Measurements from ENCODE around the gene CIDEA.

The CIDEA gene

GRCh38 chr18:12282442-12283039, 28.4 kb downstream of the CIDEA start:
- TF ChIP-seq, protein P1, sequence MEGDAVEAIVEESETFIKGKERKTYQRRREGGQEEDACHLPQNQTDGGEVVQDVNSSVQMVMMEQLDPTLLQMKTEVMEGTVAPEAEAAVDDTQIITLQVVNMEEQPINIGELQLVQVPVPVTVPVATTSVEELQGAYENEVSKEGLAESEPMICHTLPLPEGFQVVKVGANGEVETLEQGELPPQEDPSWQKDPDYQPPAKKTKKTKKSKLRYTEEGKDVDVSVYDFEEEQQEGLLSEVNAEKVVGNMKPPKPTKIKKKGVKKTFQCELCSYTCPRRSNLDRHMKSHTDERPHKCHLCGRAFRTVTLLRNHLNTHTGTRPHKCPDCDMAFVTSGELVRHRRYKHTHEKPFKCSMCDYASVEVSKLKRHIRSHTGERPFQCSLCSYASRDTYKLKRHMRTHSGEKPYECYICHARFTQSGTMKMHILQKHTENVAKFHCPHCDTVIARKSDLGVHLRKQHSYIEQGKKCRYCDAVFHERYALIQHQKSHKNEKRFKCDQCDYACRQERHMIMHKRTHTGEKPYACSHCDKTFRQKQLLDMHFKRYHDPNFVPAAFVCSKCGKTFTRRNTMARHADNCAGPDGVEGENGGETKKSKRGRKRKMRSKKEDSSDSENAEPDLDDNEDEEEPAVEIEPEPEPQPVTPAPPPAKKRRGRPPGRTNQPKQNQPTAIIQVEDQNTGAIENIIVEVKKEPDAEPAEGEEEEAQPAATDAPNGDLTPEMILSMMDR (conservative IDR thresholded peaks at IDR 0.05; ENCODE audit: low read depth): no peak
- peak; percentile 69 for DNase-seq (ENCODE audit: low spot score)
- peak overlapping the region; percentile 69 for H3K27ac ChIP-seq
- CTCF ChIA-PET: interaction anchor here (0.7 to 1.6 kb wide), 3 partner anchors 10 to 15 kb away, joined by 3 to 12 read pairs (median 3); no protein-coding TSS in a partner anchor
- POLR2A ChIA-PET (ENCODE audit: low non-redundant PET): no interaction called here

GRCh38 chr18:12283256-12283655, 29.1 kb downstream of the CIDEA start:
- TF ChIP-seq, protein P1 (conservative IDR thresholded peaks at IDR 0.05; ENCODE audit: low read depth): no peak
- ChIA-PET POLR2A (ENCODE audit: low non-redundant PET) (no interaction called here), CTCF (interaction anchor here (0.9 to 1.6 kb wide), 2 partner anchors 11 to 14 kb away, joined by 3 to 12 read pairs; no protein-coding TSS in a partner anchor)
- DNase-seq (ENCODE audit: low spot score): peak; percentile 38
- H3K27ac ChIP-seq: peak overlapping the region; percentile 69

DNA sequence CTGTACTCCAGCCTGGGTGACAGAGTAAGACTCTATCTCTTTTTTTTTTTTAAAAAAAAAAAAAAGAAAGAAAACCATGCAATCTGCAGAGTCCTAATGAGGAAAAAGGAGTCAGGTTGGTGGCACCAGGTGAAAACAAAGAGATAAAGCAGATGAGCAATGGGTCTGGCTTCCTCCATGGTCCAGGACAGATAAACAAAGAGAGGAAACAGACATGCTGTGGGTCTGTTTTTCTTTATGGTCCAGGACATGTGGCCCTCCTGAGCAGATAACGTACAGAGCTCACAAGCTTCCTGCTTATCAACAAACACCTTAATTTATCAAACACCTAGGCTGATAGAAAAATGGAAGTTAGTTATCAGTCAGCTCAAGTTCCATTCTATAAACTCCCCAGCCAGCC, 29.5 kb downstream of the CIDEA start:
- no peak overlapping the region for H3K27ac ChIP-seq
- ChIA-PET CTCF (interaction anchor here (1.1 to 1.6 kb wide), 2 partner anchors 11 to 12 kb away, joined by 6 to 12 read pairs; no protein-coding TSS in a partner anchor), POLR2A (ENCODE audit: low non-redundant PET) (no interaction called here)
- no peak for DNase-seq (ENCODE audit: low spot score)
- TF ChIP-seq, protein P1 (conservative IDR thresholded peaks at IDR 0.05; ENCODE audit: low read depth): no peak

GRCh38 chr18:12287131-12287681, 33.0 kb downstream of the CIDEA start:
- ChIA-PET POLR2A (ENCODE audit: low non-redundant PET) (interaction anchor here (1.0 kb wide), 1 partner anchor 21 kb away, joined by 4 read pairs; no protein-coding TSS in a partner anchor), CTCF (interaction anchor here (1.1 to 3.3 kb wide), 3 partner anchors 9 to 16 kb away, joined by 3 to 26 read pairs (median 6); no protein-coding TSS in a partner anchor)
- peak; percentile 24 for DNase-seq (ENCODE audit: low spot score)
- TF ChIP-seq, protein P1 (conservative IDR thresholded peaks at IDR 0.05; ENCODE audit: low read depth): no peak
- H3K27ac ChIP-seq: peak overlapping the region; percentile 91

GRCh38 chr18:12287684-12288402, 33.7 kb downstream of the CIDEA start:
- TF ChIP-seq, protein P1 (conservative IDR thresholded peaks at IDR 0.05; ENCODE audit: low read depth): no peak
- ChIA-PET POLR2A (ENCODE audit: low non-redundant PET) (interaction anchor here (1.0 kb wide), 1 partner anchor 21 kb away, joined by 4 read pairs; no protein-coding TSS in a partner anchor), CTCF (interaction anchor here (1.0 to 3.3 kb wide), 4 partner anchors 8 to 21 kb away, joined by 3 to 26 read pairs (median 4); no protein-coding TSS in a partner anchor)
- peak overlapping the region; percentile 91 for H3K27ac ChIP-seq
- DNase-seq (ENCODE audit: low spot score): peak; percentile 86

GRCh38 chr18:12288403-12288755, 34.2 kb downstream of the CIDEA start:
- peak overlapping the region; percentile 91 for H3K27ac ChIP-seq
- ChIA-PET CTCF (interaction anchor here (1.0 to 3.3 kb wide), 4 partner anchors 8 to 20 kb away, joined by 3 to 26 read pairs (median 4); no protein-coding TSS in a partner anchor), POLR2A (ENCODE audit: low non-redundant PET) (no interaction called here)
- no peak for DNase-seq (ENCODE audit: low spot score)
- TF ChIP-seq, protein P1 (conservative IDR thresholded peaks at IDR 0.05; ENCODE audit: low read depth): no peak
